A549 treated with RU486 at 1 μM for 4 hours (cell line): ENCODE results near the gene COPZ2. TPM values are rescaled to one million over a fixed set of nuclear protein-coding genes. Genes with fewer than 3 reads are reported as not detected.

Source experiments
- total RNA-seq: library from RNA; stranded (reverse); fragments of 200-300 nt; extraction: Qiagen RNA extraction; gene quantifications from 5 replicates; pipeline ENCODE4 v1.2.3, GENCODE V29; 2022; ENCODE audit warnings: low read depth

The COPZ2 gene, protein sequence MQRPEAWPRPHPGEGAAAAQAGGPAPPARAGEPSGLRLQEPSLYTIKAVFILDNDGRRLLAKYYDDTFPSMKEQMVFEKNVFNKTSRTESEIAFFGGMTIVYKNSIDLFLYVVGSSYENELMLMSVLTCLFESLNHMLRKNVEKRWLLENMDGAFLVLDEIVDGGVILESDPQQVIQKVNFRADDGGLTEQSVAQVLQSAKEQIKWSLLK
- 12.3 to 21.4 TPM (median 15.6 TPM) in 5 replicates for total RNA-seq

GRCh38 chr17:48037036-48037837 is at the start of gene COPZ2:
Gene COPZ2, minus strand, starts transcription at chr17:48037797. Its CDS starts 20 bp downstream, at chr17:48037777.

DNA sequence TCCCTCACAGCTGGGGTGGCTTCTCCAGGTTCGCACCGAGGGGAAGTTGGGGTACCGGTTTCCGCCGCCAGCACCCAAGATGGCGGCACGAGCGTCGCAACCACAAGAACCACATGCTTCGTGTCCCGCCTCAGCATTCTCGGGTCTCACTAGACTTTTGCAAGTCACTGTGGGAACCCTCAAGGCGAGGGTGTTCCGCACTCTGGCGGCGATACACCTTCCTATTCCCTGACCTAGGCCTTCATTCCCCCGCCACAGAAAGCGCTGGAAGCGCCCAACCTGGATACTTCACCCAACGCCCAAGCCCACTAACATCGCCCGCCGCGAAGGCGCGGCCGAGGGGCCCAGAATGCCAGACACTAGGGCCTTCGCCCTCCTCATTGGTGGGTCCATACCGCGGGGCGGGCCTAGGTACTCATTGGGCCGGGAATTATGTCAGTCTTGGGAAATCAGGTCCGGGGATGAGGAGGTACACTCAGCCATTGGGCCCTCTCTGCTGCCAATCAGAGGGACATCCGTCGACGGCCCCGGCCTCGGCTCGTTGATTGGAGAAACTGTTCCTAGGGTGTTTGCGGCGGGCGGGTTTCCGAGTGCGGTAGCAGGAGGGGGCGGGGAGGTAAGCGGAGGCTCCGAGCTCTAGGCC is 10.3 kb upstream of the COPZ2 start, which contains the start of gene NFE2L1:
NFE2L1 (plus strand) TSS at position 619 of the 643 bp plus-strand sequence. CDS start 2,760 bp downstream, outside the sequence.

Other genes with a start within 250 kb of the COPZ2 start
- 7.5 to 11.0 TPM (median 9.1 TPM) in 5 replicates for gene OSBPL7, start 216.0 kb downstream of the COPZ2 start, total RNA-seq
- 87.4 to 119 TPM (median 92.5 TPM) in 5 replicates for gene MRPL10, start 206.3 kb downstream of the COPZ2 start, total RNA-seq
- 2.8 to 4.8 TPM (median 3.4 TPM) in 5 replicates for gene LRRC46, start 206.1 kb downstream of the COPZ2 start, total RNA-seq
- gene SCRN2, start 196.5 kb downstream of the COPZ2 start, total RNA-seq, result 28.7 to 40.0 TPM (median 33.7 TPM) in 5 replicates
- 2.5 to 3.1 TPM (median 3.0 TPM) in 5 replicates for gene SP6, start 186.6 kb downstream of the COPZ2 start, total RNA-seq
- gene SP2, start 141.6 kb downstream of the COPZ2 start, total RNA-seq, result 15.7 to 18.9 TPM (median 18.4 TPM) in 5 replicates
- gene PNPO, start 96.2 kb downstream of the COPZ2 start, total RNA-seq, result 18.7 to 21.1 TPM (median 20.3 TPM) in 5 replicates
- gene PRR15L, start 79.9 kb downstream of the COPZ2 start, total RNA-seq, result 0.08 to 0.33 TPM (median 0.12 TPM) in 5 replicates
- gene CDK5RAP3, start 66.7 kb downstream of the COPZ2 start, total RNA-seq, result 90.4 to 113 TPM (median 99.0 TPM) in 5 replicates
- gene NFE2L1, start 10.6 kb upstream of the COPZ2 start, total RNA-seq, result 95.1 to 114 TPM (median 108 TPM) in 5 replicates
- gene CBX1, start 63.7 kb upstream of the COPZ2 start, total RNA-seq, result 76.8 to 117 TPM (median 90.4 TPM) in 5 replicates
- gene SNX11, start 70.0 kb upstream of the COPZ2 start, total RNA-seq, result 26.9 to 28.1 TPM (median 27.5 TPM) in 5 replicates